K562 (cell line): Measurements from ENCODE around the gene PVALEF. TPM values are rescaled to one million over a fixed set of nuclear protein-coding genes. Genes with fewer than 3 reads are reported as not detected.

Experiments used
- CBX3 ChIP-seq, 2 experiments: IDR thresholded peaks; 1 replicate in 1 of 2; 2 replicates in 1 of 2; pipeline ENCODE4 v1.6.1; 2012; ENCODE audit warnings: inconsistent platforms in 2 of 2, low read length in 2 of 2, borderline replicate concordance in 1 of 2, control low read depth in 1 of 2
- HMGN3 ChIP-seq: IDR thresholded peaks from 2 replicates; pipeline ENCODE4 v1.6.1; 2011; ENCODE audit warnings: borderline replicate concordance, low read depth, mild to moderate bottlenecking, mixed read lengths, low read length; ENCODE audit not compliant: insufficient read length; ENCODE audit errors: extremely low read depth
- NCOA4 ChIP-seq: fragments of 450-650 bp; IDR thresholded peaks from 2 replicates; pipeline ENCODE4 v1.6.1; 2018; ENCODE audit warnings: mild to moderate bottlenecking; ENCODE audit not compliant: partially characterized antibody
- PML ChIP-seq: IDR thresholded peaks from 2 replicates; pipeline ENCODE4 v1.6.1; 2012; ENCODE audit warnings: low read length, inconsistent platforms
- POLR2AphosphoS5 ChIP-seq: IDR thresholded peaks from 2 replicates; pipeline ENCODE4 v1.6.1; 2011; ENCODE audit warnings: mild to moderate bottlenecking, low read depth, low read length, moderate library complexity; ENCODE audit not compliant: control insufficient read depth, insufficient read depth
- YBX1 ChIP-seq: fragments of 450-650 bp; IDR thresholded peaks from 2 replicates; pipeline ENCODE4 v1.7.1; 2016; ENCODE audit warnings: mild to moderate bottlenecking
- ZC3H4 ChIP-seq: sonication (generic); formaldehyde crosslinking; IDR thresholded peaks from 2 replicates; pipeline ENCODE4 v1.9.0; 2021; ENCODE audit warnings: missing genetic modification reagents, borderline replicate concordance
- ZFP36 ChIP-seq: fragments of 150-350 bp; IDR thresholded peaks from 2 replicates; pipeline ENCODE4 v1.6.1; 2018; ENCODE audit warnings: low read length, low read depth; ENCODE audit not compliant: partially characterized antibody
- ZNF263 ChIP-seq: sonication (generic); formaldehyde crosslinking; IDR thresholded peaks from 2 replicates; pipeline ENCODE4 v1.8.0; 2022; ENCODE audit warnings: mild to moderate bottlenecking, missing genetic modification reagents, borderline replicate concordance
- ZNF354B ChIP-seq: fragments of 250-450 bp; sonication (Bioruptor Pico); IDR thresholded peaks from 2 replicates; pipeline ENCODE4 v1.4.0; 2020
- polyA plus RNA-seq, 8 experiments: library from polyadenylated mRNA; depleted of rRNA in 4 of 8; stranded (reverse) in 5 of 8; unstranded in 3 of 8; fragments of >200 nt; fragmentation: Nextera tagmentation in 2 of 8; fragmentation: Illumina TruSeq in 1 of 8; extraction: Ambion mirVana in 2 of 8; extraction: Trizol in 1 of 8; gene quantifications; 2 replicates each; pipeline versions ENCODE4 v1.2.1 to v1.2.3, GENCODE V29; 2011 to 2014; ENCODE audit warnings: inconsistent platforms in 1 of 8, missing spikeins in 1 of 8
- total RNA-seq, 7 experiments: library from RNA; depleted of rRNA in 6 of 7; stranded (reverse); fragments of >200 nt in 6 of 7; fragmentation: Illumina TruSeq in 2 of 7; extraction: Trizol in 2 of 7; gene quantifications; 2 replicates each; pipeline versions ENCODE4 v1.2.1 to v1.2.3, GENCODE V29; 2011 to 2021; ENCODE audit warnings: low replicate concordance in 1 of 7
- TF ChIP-seq, protein P1 (sequence below): fragments of 150-350 bp; IDR thresholded peaks from 2 replicates; pipeline ENCODE4 v1.6.1; 2014; ENCODE audit warnings: low read depth, mild to moderate bottlenecking, low read length, borderline replicate concordance
- TF ChIP-seq, protein P2 (sequence below): fragments of 450-650 bp; formaldehyde crosslinking; IDR thresholded peaks from 2 replicates; pipeline ENCODE4 v1.4.0; 2022; ENCODE audit warnings: mild to moderate bottlenecking, moderate library complexity
- TF ChIP-seq, protein P3 (sequence below), 3 experiments: IDR thresholded peaks in 2 of 3; conservative IDR thresholded peaks in 1 of 3; 2 replicates each; pipeline ENCODE4 v1.5.1; 2011 to 2012; ENCODE audit warnings: low read length in 3 of 3, mild to moderate bottlenecking in 3 of 3, control low read depth in 2 of 3, improper control_type of control experiment in 1 of 3, inconsistent platforms in 1 of 3, low read depth in 1 of 3, mixed read lengths in 1 of 3, moderate library complexity in 1 of 3; ENCODE audit not compliant: insufficient read depth in 2 of 3
- TF ChIP-seq, protein P4 (sequence below): fragments of 250-450 bp; sonication (Bioruptor Pico); IDR thresholded peaks from 2 replicates; pipeline ENCODE4 v1.5.0; 2021
- TF ChIP-seq, protein P5 (sequence below): fragments of 450-650 bp; IDR thresholded peaks from 2 replicates; pipeline ENCODE4 v1.6.1; 2014; ENCODE audit warnings: low read depth, mild to moderate bottlenecking, moderate library complexity, borderline replicate concordance

PVALEF gene
- total and polyA plus RNA-seq, 9 of the 15 experiments (the other 6 are each of a cell fraction or from before 2014, with no cell fraction given): not detected

DNA sequence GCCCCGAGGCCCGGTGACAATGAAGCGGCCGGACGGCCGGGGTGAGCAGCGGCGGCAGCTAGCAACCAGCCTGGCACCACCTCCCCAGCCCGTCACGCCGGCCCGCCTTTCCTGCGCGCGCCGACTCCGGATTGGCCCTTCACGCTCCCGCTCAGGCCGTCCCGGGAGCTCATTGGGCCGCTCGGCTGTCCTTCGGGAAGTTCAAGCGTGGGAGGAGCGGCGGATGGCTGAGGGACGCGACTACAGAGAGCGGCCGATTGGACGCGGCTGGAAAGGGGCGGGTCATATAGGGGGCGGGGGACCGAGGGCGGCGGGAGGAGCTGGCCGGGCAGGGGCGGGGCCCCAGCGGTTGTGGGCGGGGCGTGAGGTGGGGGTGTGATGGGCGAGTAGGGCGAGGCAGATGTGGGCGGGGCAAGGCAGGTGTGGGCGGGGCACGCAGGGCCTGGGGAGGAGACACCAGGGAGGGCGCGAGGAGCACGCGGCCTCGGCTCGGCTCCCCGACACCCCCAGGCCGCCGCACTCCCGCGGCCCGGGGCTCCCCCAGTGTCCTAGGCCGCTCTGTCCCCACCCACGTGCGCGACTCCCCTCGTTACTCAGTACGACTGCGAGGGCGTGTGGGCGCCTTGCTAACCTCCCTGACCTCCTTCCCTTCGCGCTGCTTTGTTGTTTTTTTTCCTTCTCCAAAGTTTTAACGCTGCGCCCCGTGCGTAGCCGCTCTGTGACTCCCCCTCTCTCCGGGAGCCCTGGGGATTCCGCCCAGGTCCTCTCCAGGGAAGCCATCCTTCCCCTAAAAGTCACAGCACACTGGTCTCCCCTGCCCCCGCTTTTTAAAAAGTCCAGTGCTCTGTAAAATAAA lies 57.8 kb downstream of the PVALEF start, which contains the start of gene CEP131 (continued):
- TF ChIP-seq, protein P1, sequence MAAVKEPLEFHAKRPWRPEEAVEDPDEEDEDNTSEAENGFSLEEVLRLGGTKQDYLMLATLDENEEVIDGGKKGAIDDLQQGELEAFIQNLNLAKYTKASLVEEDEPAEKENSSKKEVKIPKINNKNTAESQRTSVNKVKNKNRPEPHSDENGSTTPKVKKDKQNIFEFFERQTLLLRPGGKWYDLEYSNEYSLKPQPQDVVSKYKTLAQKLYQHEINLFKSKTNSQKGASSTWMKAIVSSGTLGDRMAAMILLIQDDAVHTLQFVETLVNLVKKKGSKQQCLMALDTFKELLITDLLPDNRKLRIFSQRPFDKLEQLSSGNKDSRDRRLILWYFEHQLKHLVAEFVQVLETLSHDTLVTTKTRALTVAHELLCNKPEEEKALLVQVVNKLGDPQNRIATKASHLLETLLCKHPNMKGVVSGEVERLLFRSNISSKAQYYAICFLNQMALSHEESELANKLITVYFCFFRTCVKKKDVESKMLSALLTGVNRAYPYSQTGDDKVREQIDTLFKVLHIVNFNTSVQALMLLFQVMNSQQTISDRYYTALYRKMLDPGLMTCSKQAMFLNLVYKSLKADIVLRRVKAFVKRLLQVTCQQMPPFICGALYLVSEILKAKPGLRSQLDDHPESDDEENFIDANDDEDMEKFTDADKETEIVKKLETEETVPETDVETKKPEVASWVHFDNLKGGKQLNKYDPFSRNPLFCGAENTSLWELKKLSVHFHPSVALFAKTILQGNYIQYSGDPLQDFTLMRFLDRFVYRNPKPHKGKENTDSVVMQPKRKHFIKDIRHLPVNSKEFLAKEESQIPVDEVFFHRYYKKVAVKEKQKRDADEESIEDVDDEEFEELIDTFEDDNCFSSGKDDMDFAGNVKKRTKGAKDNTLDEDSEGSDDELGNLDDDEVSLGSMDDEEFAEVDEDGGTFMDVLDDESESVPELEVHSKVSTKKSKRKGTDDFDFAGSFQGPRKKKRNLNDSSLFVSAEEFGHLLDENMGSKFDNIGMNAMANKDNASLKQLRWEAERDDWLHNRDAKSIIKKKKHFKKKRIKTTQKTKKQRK: peak; percentile 89
- TF ChIP-seq, protein P2, sequence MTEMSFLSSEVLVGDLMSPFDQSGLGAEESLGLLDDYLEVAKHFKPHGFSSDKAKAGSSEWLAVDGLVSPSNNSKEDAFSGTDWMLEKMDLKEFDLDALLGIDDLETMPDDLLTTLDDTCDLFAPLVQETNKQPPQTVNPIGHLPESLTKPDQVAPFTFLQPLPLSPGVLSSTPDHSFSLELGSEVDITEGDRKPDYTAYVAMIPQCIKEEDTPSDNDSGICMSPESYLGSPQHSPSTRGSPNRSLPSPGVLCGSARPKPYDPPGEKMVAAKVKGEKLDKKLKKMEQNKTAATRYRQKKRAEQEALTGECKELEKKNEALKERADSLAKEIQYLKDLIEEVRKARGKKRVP (CRISPR knock-in tag): peak; percentile 35; the same call in 1 of the 2 replicates
- TF ChIP-seq CBX3 (IDR thresholded peaks at IDR 0.05; ENCODE audit: borderline replicate concordance in 1 of 2, low read length in 2 of 2): peak in 1 of 2 experiments; percentile 65; a peak in 1 of 3 replicates
- TF ChIP-seq NCOA4: no peak
- TF ChIP-seq, protein P3, sequence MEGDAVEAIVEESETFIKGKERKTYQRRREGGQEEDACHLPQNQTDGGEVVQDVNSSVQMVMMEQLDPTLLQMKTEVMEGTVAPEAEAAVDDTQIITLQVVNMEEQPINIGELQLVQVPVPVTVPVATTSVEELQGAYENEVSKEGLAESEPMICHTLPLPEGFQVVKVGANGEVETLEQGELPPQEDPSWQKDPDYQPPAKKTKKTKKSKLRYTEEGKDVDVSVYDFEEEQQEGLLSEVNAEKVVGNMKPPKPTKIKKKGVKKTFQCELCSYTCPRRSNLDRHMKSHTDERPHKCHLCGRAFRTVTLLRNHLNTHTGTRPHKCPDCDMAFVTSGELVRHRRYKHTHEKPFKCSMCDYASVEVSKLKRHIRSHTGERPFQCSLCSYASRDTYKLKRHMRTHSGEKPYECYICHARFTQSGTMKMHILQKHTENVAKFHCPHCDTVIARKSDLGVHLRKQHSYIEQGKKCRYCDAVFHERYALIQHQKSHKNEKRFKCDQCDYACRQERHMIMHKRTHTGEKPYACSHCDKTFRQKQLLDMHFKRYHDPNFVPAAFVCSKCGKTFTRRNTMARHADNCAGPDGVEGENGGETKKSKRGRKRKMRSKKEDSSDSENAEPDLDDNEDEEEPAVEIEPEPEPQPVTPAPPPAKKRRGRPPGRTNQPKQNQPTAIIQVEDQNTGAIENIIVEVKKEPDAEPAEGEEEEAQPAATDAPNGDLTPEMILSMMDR (IDR thresholded peaks at IDR 0.05 in 2 of 3, conservative IDR thresholded peaks at IDR 0.05 in 1 of 3; ENCODE audit: insufficient read depth in 2 of 3, low read depth in 1 of 3, low read length in 3 of 3): no peak
- no peak for TF ChIP-seq YBX1
- TF ChIP-seq ZNF354B (CRISPR knock-in tag): no peak
- TF ChIP-seq PML: no peak
- TF ChIP-seq ZC3H4: no peak
- TF ChIP-seq, protein P4, sequence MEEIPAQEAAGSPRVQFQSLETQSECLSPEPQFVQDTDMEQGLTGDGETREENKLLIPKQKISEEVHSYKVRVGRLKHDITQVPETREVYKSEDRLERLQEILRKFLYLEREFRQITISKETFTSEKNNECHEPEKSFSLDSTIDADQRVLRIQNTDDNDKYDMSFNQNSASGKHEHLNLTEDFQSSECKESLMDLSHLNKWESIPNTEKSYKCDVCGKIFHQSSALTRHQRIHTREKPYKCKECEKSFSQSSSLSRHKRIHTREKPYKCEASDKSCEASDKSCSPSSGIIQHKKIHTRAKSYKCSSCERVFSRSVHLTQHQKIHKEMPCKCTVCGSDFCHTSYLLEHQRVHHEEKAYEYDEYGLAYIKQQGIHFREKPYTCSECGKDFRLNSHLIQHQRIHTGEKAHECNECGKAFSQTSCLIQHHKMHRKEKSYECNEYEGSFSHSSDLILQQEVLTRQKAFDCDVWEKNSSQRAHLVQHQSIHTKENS: no peak
- TF ChIP-seq POLR2AphosphoS5: peak; percentile 49; the same call in 1 of the 2 replicates
- TF ChIP-seq, protein P5, sequence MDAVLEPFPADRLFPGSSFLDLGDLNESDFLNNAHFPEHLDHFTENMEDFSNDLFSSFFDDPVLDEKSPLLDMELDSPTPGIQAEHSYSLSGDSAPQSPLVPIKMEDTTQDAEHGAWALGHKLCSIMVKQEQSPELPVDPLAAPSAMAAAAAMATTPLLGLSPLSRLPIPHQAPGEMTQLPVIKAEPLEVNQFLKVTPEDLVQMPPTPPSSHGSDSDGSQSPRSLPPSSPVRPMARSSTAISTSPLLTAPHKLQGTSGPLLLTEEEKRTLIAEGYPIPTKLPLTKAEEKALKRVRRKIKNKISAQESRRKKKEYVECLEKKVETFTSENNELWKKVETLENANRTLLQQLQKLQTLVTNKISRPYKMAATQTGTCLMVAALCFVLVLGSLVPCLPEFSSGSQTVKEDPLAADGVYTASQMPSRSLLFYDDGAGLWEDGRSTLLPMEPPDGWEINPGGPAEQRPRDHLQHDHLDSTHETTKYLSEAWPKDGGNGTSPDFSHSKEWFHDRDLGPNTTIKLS: peak; percentile 34; the same call in 1 of the 2 replicates
- no peak for TF ChIP-seq ZFP36
- TF ChIP-seq ZNF263 (CRISPR knock-in tag): peak; percentile 15; the same call in 1 of the 2 replicates
- TF ChIP-seq HMGN3: peak; percentile 45
